AG04450 (cell line): ENCODE results near the gene CORO7. TPM values are rescaled to one million over a fixed set of nuclear protein-coding genes. Genes with fewer than 3 reads are reported as not detected.
"Not testable (repeated sequence)": the region's sequence is repeated elsewhere in the genome, so short reads cannot be mapped to it uniquely, and the experiment has no call there.

Source experiments
- CTCF ChIA-PET: fragments of 300-600, 350-600 bp; formaldehyde crosslinking; extraction: SDS; loops from one replicate; lab custom pipeline; 2022; ENCODE audit warnings: antibody characterized with exemption, inconsistent platforms; lab: Charles Lee
- POLR2A ChIA-PET: fragments of 350-600 bp; formaldehyde crosslinking; extraction: SDS; loops from one replicate; lab custom pipeline; 2021; ENCODE audit warnings: antibody characterized with exemption, inconsistent platforms; lab: Yijun Ruan, JAX
- DNase-seq: peaks from one replicate; pipeline ENCODE4 v3.0.0-alpha.2; 2011; ENCODE audit warnings: low read depth, low spot score
- H3K27ac ChIP-seq: one replicate; pipeline ENCODE4 v1.5.1; 2012; ENCODE audit warnings: low read depth, low read length, control low read depth
- H3K27me3 ChIP-seq: one replicate; pipeline ENCODE4 v1.6.0; 2012; ENCODE audit warnings: low read length; ENCODE audit not compliant: control insufficient read depth, insufficient read depth
- H3K4me3 ChIP-seq: 2 replicates; pipeline ENCODE4 v1.5.1; 2011; ENCODE audit warnings: mild to moderate bottlenecking, low read depth, low read length, control low read depth
- H3K9me3 ChIP-seq: 2 replicates; pipeline ENCODE4 v1.5.1; 2012; ENCODE audit warnings: low read length; ENCODE audit not compliant: control insufficient read depth, insufficient read depth
- CTCF ChIP-seq: IDR thresholded peaks from 2 replicates; pipeline ENCODE4 v1.5.1; 2011; ENCODE audit warnings: low read depth, low read length, control low read depth, inconsistent platforms
- polyA plus RNA-seq: library from polyadenylated mRNA; depleted of rRNA; stranded (reverse); fragments of >200 nt; gene quantifications from 2 replicates; pipeline ENCODE4 v1.2.3, GENCODE V29; 2011

The CORO7 gene
- polyA plus RNA-seq, 1 experiment: 7.0 TPM

- no peaks in the 10 kb centered on the region for H3K27me3 ChIP-seq
- no peak overlapping the region for H3K4me3 ChIP-seq
- no peak overlapping the region for H3K27ac ChIP-seq
- CTCF ChIA-PET: interaction anchor here (1.0 to 6.2 kb wide), 10 partner anchors 9 to 201 kb away, joined by 3 to 132 read pairs (median 41); partner anchors contain the start of gene PAM16
- POLR2A ChIA-PET: interaction anchor here (0.7 kb wide), 1 partner anchor 74 kb away, joined by 4 read pairs; no protein-coding TSS in a partner anchor
- no peak for TF ChIP-seq CTCF
- H3K9me3 ChIP-seq: no peaks in the 10 kb centered on the region
- no peak for DNase-seq
Observed at GRCh38 chr16:4401094-4401501, 15.3 kb downstream of the CORO7 start.

- ChIA-PET POLR2A (interaction anchor here (0.7 kb wide), 1 partner anchor 48 kb away, joined by 6 read pairs; the partner anchor contains the start of gene PAM16), CTCF (interaction anchor here (5.4 kb wide), 1 partner anchor 39 kb away, joined by 132 read pairs; no protein-coding TSS in a partner anchor)
- no peak for TF ChIP-seq CTCF
- Histone ChIP-seq H3K27me3 (no peaks in the 10 kb centered on the region), H3K9me3 (no peaks in the 10 kb centered on the region), H3K4me3 (no peak overlapping the region), H3K27ac (no peak overlapping the region)
- DNase-seq: no peak
Observed at GRCh38 chr16:4399001-4399730, 17.2 kb downstream of the CORO7 start.

- ChIA-PET POLR2A (no interaction called here), CTCF (interaction anchor here (7.8 kb wide), 1 partner anchor 9 kb away, joined by 120 read pairs; no protein-coding TSS in a partner anchor)
- Histone ChIP-seq H3K4me3 (no peak overlapping the region), H3K27ac (no peak overlapping the region), H3K27me3 (no peaks in the 10 kb centered on the region), H3K9me3 (no peaks in the 10 kb centered on the region)
- DNase-seq: no peak
- TF ChIP-seq CTCF: no peak
Observed at GRCh38 chr16:4395055-4395726, 21.2 kb downstream of the CORO7 start.

- H3K27ac ChIP-seq, H3K9me3 ChIP-seq, H3K27me3 ChIP-seq, H3K4me3 ChIP-seq, DNase-seq: not testable (repeated sequence)
- ChIA-PET CTCF (interaction anchor here (2.3 to 7.8 kb wide), 2 partner anchors 10 to 35 kb away, joined by 10 to 120 read pairs; no protein-coding TSS in a partner anchor), POLR2A (interaction anchor here (2.8 kb wide), 1 partner anchor 19 kb away, joined by 34 read pairs; no protein-coding TSS in a partner anchor)
Observed at GRCh38 chr16:4393850-4394249, 22.5 kb downstream of the CORO7 start.

GRCh38 chr16:4393240-4393600, 23.2 kb downstream of the CORO7 start:
- no peak for TF ChIP-seq CTCF
- no peak overlapping the region for H3K4me3 ChIP-seq
- no peaks in the 10 kb centered on the region for H3K27me3 ChIP-seq
- ChIA-PET POLR2A (interaction anchor here (0.6 to 2.8 kb wide), 6 partner anchors 18 to 544 kb away, joined by 3 to 34 read pairs (median 6); partner anchors contain the start of gene VASN), CTCF (interaction anchor here (0.5 to 7.8 kb wide), 3 partner anchors 11 to 194 kb away, joined by 5 to 120 read pairs (median 10); no protein-coding TSS in a partner anchor)
- DNase-seq: no peak
- no peaks in the 10 kb centered on the region for H3K9me3 ChIP-seq
- H3K27ac ChIP-seq: peak overlapping the region; percentile 87
